GM18526 (cell line): ENCODE data around the gene TESK1.

ENCODE experiments used
- POLR2A ChIP-seq: IDR thresholded peaks from 3 replicates; pipeline ENCODE4 v1.6.1; 2011; ENCODE audit not compliant: insufficient read length; ENCODE audit errors: extremely low read depth

Gene TESK1

DNA sequence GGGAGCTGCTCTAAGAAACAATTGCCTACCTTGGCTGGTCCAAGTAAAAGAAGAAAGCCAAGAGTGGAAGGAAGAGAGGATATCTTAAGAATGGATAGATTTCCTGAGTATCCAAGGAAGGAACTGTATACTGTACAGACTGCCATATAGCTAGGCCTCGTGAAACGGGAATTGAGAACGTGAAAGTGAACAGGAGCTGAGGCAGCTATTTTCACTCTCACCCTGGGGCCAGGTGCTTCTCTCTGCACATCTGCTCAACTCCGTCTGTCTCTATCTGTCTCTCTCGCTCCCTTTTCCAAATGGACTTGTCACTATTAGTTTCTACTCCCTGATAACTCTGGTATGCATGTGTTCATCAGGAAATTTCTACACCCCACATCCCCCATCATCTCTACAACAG, 35.9 kb upstream of the TESK1 start:
- no peak for TF ChIP-seq POLR2A

DNA sequence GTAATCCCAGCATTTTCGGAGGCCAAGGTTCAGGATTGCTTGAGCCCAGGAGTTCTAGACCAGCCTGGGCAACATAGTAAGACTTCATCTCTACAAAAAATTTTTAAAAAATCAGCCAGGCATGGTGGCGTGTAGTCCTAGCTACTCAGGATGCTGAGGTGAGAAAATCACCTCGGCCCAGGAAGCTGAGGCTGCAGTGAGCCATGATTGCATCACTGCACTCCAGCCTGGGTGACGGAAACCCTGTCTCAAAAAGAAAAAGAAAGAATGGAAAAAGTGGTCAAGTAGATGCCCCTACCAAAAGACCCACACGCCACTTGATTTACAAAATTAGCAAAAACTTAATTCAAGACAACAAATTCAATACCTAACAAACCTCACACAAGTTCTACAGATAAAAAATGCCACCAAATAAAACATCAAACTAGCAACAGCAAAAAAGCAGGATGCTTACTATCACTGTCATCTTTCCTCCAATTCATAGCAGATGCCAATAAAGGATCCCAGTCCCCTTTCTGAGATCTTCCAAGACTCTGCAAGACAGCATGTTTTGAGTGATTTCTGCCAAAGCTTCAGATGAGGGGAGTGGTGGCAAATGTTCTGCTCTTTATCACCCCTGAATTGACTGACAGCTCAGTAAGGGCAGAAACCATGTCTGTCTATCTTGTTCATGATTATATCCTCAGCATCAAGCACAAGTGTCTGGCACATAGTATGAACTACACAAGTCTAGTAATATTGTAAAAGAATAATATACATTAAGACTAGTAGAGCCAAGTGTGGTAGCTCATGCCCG, 34.2 kb upstream of the TESK1 start:
- no peak for TF ChIP-seq POLR2A

DNA sequence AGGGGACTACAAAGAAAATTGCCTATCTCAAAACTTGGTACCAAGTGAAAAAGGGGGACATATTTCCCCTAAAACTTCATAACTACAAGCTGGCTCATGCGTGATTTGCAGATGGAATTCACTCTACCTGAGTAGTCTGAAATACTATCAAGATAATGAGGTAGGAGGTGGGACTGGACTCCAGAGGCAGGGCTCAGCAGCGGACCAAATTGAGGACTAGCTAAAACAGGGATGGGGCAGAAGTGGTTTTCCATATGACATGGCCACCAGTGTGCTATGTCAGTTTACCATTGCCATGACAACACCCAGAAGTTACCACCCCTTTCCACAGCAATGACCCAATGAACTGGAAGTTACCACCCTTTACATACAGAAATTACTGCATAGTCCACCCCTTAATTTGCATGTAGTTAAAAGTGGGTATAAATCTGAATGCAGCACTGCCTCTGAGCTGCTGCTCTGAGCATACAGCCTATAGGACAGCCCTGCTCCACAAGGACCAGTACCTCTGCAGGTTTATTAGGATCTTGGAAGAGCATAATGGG, 30.4 kb upstream of the TESK1 start:
- TF ChIP-seq POLR2A = no peak

DNA sequence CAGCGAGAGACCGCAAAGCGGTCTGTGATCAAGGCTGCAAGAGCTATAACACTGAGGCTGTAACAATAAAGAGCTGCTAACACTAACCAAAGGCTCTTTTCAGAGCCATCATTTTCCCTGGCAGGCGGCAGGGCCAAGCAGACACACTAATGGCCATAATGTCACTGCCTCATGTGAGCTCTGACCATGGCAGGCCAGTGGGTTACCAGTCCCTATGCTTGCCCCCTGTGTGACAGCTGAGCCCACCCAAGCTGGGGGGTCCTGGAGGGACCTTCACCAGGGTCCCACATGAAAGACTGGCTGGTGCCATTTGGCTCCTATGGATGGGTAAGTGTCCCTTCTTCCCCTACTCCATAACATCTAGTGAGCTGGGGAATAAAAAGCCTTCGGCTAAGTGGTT, 29.6 kb upstream of the TESK1 start:
- TF ChIP-seq POLR2A = no peak

DNA sequence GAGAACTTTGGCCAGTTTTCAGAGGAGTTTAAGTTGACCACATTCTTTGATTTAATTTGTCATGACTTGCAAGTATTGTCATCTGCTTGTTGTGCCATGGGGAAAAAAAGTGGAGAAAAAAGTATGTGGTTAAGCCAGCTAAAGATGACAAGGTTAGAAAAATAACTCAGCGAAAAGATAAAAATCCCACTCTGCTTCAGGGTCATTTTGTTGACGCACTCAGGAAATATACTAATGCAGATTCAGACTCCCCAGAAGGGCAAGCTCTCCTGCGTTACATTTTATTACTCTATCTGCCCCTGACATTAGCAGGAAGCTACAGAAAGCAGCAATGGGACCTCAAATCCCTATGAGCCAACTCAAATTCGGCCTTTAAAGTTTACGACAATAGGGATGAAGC, 27.6 kb upstream of the TESK1 start:
- TF ChIP-seq POLR2A = no peak

DNA sequence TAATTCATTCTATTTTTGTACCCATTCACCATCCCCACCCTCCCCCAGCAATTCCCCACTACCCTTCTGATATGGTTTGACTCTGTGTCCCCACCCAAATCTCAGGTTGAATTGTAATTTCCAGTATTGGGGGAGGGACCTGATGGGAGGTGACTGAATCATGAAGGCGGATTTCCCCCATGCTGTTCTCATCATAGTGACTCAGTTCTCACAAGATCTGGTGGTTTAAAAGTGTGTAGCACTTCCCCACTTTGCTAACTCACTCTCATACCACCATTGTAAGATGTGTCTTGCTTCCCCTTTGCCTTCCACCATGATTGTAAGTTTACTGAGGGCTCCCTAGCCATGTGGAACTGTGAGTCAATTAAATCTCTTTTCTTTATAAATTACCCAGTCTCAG, 25.9 kb upstream of the TESK1 start:
- no peak for TF ChIP-seq POLR2A

DNA sequence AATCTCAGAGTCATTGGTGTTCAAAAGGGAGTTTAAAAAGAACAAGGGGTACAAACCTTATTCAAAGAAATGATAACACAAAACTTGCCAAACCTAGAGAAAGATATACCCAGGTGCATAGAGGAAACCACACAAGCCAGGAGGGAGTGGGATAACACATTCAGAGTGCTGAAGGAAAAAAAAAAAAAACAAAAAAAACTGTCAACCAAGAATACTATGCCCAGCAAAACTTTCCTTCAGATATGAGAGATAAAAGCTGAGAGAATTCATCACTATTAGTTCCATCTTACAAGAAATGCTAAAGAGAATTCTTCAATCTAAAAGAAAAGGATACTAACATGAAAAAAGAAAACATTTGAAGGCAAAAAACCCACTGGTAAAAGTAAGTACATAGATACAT, 11.5 kb upstream of the TESK1 start:
- TF ChIP-seq POLR2A = no peak

DNA sequence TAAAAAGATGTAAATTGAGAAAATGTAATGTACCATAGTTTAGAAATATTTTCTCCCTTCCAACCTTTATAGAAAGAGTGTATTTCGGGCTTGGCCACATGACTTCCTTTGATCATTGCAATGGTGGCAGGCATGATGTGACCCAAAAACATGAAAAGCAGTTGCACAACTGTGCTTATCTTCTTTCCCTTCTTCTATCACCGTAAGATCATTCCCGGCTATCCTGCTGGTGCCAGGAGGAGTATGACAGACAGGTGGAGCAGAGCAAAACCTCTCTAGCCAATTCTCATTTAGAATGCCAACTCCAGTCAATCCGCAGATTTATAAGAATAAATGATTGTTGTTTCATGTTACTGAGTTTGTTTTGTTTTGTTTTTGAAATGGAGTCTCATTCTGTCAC, 10.6 kb upstream of the TESK1 start:
- no peak for TF ChIP-seq POLR2A

DNA sequence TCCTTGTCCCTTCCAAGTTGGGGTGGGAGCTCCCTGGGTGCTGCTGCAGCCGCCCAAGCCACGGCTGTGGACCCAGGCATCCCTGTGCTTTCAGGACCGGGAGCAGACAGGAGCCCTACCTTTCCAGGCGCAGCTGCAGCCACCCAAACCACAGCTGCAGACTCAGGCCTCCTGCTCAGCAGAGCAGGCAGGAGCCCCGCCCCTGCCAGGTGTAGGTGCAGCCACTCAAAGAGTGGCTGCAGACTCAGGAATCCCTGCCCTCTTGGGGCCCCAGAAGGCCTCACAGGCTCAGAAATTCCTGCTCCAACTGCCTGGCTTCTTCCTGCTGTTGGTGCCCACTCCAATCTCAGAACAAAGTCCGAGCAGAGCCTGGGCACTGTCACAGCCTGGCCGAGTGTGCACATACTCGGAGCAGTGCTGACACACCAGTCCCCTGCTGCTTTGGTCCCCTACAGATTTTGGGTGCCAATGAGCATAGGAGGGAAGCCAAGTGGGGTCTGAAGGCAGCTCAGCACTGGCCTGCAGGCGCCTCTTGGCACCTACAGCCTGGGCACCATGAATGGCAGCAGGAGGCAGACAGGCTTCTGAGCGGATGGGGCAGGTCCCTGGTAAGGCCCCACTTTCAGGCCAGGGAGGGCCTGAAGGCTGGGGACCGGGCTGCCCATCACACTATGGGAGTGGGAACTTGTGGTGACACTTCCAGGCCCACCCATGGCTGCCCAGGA, 6.0 kb upstream of the TESK1 start:
- no peak for TF ChIP-seq POLR2A

DNA sequence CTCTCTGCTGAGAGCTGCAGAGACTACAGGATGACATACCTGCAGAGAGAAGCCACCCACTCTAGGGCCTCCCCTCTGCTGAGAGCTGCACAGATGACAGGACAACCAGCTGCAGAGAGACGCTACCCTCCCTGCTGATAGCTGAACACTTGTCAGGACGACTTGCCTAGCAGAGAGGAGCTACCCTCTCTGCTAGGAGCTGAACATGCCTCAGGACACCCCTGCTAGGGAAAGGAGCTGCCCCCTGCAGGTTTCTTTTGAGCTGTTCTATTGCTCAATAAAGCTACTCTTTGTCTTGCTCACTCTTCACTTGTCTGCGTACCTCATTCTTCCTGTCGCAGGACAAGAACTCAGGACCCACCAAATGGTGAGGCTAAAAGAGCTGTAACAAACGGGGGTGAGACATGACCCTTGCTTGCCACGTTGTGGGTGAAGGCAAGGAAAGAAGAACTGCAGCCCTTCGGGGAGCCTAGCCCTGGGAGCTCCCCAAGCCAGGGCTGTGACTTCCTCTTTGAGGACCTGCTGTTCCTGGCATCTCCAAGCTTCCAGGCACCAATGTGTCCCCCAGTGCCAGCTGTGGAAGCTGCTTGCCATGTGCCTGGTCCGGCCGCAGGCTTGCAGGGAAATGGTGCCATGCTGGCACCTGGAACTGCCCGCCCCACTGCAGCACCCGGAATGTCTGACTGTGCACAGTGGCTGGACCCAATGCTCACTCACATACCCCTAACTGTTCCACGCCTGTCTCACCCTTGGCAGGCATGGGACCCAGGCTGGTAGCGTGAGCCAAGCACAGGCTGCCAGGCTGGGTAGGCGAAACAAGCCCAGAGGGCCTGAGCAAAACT, 5.1 kb upstream of the TESK1 start:
- no peak for TF ChIP-seq POLR2A

DNA sequence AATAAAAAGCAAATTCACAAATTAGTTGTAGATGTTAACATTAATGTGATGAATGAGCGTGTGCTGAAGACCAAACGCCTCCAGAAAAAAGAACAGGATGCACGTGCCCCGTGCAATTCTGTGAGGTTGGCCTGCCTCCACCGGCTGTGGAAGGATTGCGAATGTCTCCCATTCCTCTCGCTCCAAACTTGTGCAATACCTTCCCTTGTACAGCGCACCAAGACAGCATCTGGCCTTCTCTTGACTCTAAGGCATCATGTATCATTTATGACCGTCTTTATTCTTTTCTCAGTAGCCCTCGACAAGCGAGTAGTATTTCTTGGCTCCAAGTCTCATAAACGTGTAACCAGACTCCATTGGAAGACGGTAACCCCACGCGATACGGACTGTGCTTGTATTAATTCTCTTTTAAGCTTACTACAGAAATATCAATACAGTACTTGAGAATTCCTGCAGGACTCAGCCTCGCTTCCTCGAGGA, 1.5 kb upstream of the TESK1 start:
- TF ChIP-seq POLR2A = no peak

DNA sequence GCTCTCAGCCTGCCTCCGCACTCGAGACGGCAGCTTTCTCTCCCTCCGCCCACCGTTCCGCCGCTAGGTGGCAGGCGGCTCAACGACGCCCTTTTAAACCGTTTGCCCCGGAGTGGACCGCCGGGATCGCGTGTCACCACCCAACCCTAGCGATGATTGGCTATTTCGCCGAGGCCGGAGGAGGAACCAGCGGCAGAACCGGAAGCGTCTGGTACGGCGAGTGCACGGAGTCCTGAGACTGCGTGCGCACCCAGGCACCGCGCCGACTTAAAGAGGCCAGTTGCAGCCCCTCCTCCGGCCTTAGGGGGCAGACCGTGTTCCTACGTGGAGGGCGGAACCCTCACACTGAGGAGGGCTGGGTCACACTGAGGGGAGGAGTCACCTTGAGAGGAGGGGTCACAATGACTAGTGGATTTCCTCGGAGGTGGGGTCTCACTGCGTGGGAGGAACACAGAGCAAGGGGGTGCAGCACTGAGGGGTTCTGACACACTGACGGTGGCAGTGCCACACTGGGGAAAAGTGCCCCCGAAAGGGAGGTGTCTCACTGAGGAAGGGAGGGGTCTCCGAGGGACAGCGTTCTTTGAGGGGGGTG, 980 bp upstream of the TESK1 start:
- TF ChIP-seq POLR2A = peak; percentile 52

DNA sequence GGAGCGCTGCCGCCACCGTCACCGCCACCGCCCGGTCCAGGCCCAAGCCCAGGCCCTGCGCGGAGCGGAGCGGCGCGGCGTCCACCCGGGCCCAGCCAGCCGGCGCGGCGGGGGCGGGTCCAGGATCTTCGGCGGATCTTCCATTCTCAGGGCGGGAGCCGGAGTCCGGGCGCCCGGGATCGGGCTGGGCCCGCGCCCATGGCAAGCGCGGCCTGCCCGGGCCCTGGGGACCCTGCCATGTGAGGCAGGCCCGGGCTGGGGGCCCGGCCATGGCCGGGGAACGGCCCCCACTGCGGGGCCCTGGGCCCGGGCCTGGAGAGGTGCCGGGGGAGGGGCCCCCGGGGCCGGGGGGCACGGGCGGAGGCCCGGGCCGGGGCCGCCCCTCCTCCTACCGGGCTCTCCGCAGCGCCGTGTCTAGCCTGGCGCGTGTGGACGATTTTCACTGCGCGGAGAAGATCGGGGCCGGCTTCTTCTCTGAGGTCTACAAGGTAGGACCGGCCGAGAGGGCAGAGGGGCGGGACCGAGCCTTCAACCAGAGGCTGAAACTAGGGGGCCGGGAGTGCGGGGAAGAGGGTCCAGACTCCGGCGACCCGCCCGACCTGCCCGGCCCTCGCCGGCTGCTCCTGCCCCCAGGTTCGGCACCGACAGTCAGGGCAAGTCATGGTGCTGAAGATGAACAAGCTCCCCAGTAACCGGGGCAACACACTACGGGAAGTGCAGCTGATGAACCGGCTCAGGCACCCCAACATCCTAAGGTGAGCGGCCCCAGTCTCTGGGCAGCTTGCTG, 482 bp downstream of the TESK1 start:
- peak; percentile 11 for TF ChIP-seq POLR2A

DNA sequence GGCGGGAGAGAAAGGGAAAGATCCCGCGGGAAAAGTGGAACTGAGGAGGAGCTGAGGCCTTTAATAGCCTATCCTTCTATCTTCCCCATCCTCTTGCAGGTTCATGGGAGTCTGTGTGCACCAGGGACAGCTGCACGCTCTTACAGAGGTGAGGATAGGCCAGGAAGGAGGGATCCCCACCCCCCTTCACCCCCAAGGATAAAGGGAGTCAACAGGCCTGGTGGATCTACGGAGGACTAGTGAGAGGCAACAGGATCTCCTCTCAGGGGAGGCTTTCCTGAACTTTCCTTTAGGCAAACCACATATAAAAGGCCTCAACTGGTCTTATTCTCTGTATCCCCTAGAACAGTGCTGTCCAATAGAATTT, 1.1 kb downstream of the TESK1 start:
- no peak for TF ChIP-seq POLR2A

DNA sequence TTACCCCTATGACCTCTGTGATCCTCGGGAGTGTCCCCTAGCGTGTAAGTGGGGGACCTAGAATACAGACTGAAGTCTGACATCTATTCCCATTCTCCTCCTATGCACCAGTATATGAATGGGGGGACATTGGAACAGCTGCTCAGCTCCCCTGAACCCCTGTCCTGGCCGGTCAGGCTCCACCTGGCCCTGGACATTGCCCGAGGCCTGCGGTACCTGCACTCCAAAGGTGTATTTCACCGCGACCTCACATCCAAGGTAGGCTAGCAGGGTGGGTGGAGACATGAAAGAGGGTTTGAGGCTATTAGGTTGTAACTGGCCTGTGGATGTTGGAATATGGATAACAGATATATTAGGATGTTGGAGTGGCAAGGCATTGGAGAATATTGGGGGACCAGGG, 1.7 kb downstream of the TESK1 start:
- TF ChIP-seq POLR2A = no peak

DNA sequence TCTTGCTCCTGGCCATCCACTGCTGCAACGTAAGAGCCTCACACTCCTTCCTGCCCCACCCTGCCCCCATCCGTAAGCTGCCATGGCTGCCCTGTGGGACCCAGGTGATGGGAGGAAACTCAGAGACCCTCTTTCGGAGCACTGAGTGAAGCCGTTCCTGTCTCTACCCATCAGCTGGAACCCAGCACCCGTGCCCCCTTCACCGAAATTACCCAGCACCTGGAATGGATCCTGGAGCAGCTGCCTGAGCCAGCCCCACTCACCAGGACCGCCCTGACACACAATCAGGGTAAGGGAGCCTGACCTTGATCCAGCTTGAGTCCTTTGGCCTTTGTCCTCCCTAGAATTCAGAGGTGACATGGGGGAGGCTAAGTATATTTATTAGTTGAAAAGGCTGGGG, 3.2 kb downstream of the TESK1 start:
- TF ChIP-seq POLR2A = no peak
